OCI-LY7 (cell line): ENCODE results near the gene RGS19. TPM values are rescaled to one million over a fixed set of nuclear protein-coding genes. Genes with fewer than 3 reads are reported as not detected.

Experiments used
- BruUV-seq: library from RNA; stranded (reverse); fragments of 400-500 nt; replicated peaks from 2 replicates; lab custom pipeline; 2021; lab: Mats Ljungman, UMichigan
- CTCF ChIA-PET: fragments of 300-600 bp; sonication (Branson Sonifier 250); formaldehyde crosslinking; loops from one replicate; lab custom pipeline; 2022; ENCODE audit warnings: antibody characterized with exemption; ENCODE audit not compliant: unreplicated experiment; lab: Charles Lee
- POLR2A ChIA-PET: fragments of 300-600 bp; sonication (Branson Sonifier 250); formaldehyde crosslinking; loops from one replicate; lab custom pipeline; 2022; ENCODE audit warnings: antibody characterized with exemption; lab: Charles Lee
- DNase-seq: peaks from one replicate; pipeline ENCODE4 v3.0.0-alpha.2; 2015; ENCODE audit warnings: low spot score
- H2AFZ ChIP-seq: fragments of 200-600 bp; sonication (generic), shearing (Covaris generic); 2 replicates; pipeline ENCODE4 v1.6.1; 2014; ENCODE audit warnings: mild to moderate bottlenecking, antibody characterized with exemption, low read length, moderate library complexity
- H3K27ac ChIP-seq: fragments of 200-600 bp; sonication (generic); 2 replicates; pipeline ENCODE4 v1.5.1; 2014; ENCODE audit warnings: mixed run types, low read depth, mild to moderate bottlenecking, moderate library complexity, low read length, inconsistent platforms; ENCODE audit not compliant: poor library complexity, severe bottlenecking
- H3K36me3 ChIP-seq: fragments of 200-600 bp; sonication (generic); 2 replicates; pipeline ENCODE4 v1.6.1; 2014; ENCODE audit warnings: mild to moderate bottlenecking, antibody characterized with exemption, low read length, moderate library complexity, mixed read lengths; ENCODE audit not compliant: insufficient read depth
- H3K4me1 ChIP-seq: fragments of 200-600 bp; sonication (generic); 2 replicates; pipeline ENCODE4 v1.5.1; 2014; ENCODE audit warnings: mild to moderate bottlenecking, low read length; ENCODE audit not compliant: insufficient read depth, poor library complexity, severe bottlenecking
- H3K4me2 ChIP-seq: fragments of 200-600 bp; sonication (generic); 2 replicates; pipeline ENCODE4 v1.6.1; 2014; ENCODE audit warnings: mild to moderate bottlenecking, low read length
- H3K4me3 ChIP-seq: fragments of 200-600 bp; sonication (generic); 2 replicates; pipeline ENCODE4 v1.5.1; 2014; ENCODE audit warnings: mild to moderate bottlenecking, low read depth, low read length; ENCODE audit not compliant: poor library complexity, severe bottlenecking
- H3K79me2 ChIP-seq: fragments of 200-600 bp; sonication (generic); 2 replicates; pipeline ENCODE4 v1.6.1; 2016; ENCODE audit warnings: low read depth, mild to moderate bottlenecking, low read length, moderate library complexity, mixed read lengths; ENCODE audit not compliant: insufficient read depth
- H3K9me2 ChIP-seq: fragments of 200-600 bp; sonication (generic); 2 replicates; pipeline ENCODE4 v1.6.1; 2016; ENCODE audit warnings: mild to moderate bottlenecking, low read length, mixed read lengths; ENCODE audit not compliant: insufficient read depth
- H3K9me3 ChIP-seq: fragments of 200-600 bp; sonication (generic); 2 replicates; pipeline ENCODE4 v1.6.1; 2014; ENCODE audit warnings: mild to moderate bottlenecking, mixed run types, low read length, mixed read lengths
- H4K20me1 ChIP-seq: fragments of 200-600 bp; sonication (generic); 2 replicates; pipeline ENCODE4 v1.6.1; 2014; ENCODE audit warnings: mild to moderate bottlenecking, antibody characterized with exemption, low read length, moderate library complexity, mixed read lengths; ENCODE audit not compliant: insufficient read depth
- CTCF ChIP-seq: fragments of 200-600 bp; sonication (generic); conservative IDR thresholded peaks from 2 replicates; pipeline ENCODE4 v1.5.1; 2014; ENCODE audit warnings: mild to moderate bottlenecking, antibody characterized with exemption, low read length, moderate library complexity, mixed read lengths
- EZH2phosphoT487 ChIP-seq: fragments of 200-600 bp; sonication (generic); IDR thresholded peaks from 2 replicates; pipeline ENCODE4 v1.6.1; 2018; ENCODE audit warnings: low read depth, borderline replicate concordance, mild to moderate bottlenecking, mixed run types, antibody characterized with exemption, low read length, moderate library complexity, mixed read lengths
- intact Hi-C: fragments of 100-400 bp; cut with micrococcal nuclease; formaldehyde crosslinking; loops from one replicate; pipeline ENCODE4 v1.10.0; 2022; ENCODE audit not compliant: unreplicated experiment
- total RNA-seq, 2 experiments: library from RNA; depleted of rRNA in 1 of 2; stranded (reverse); fragments of >200 nt in 1 of 2; shearing (Covaris generic) in 1 of 2; gene quantifications; 2 replicates each; pipeline ENCODE4 v1.2.3, GENCODE V29; 2014 to 2022

RGS19 gene
- total RNA-seq, 2 experiments from 2014 or later = 69.4 to 106 TPM

- H3K36me3 ChIP-seq = no peaks in the 10 kb centered on the region
- H3K27ac ChIP-seq = no peak overlapping the region
- H4K20me1 ChIP-seq = no peaks in the 10 kb centered on the region
- no peak overlapping the region for H2AFZ ChIP-seq
- no peak overlapping the region for H3K4me2 ChIP-seq
- H3K4me3 ChIP-seq = no peak overlapping the region
- CTCF ChIA-PET = no interaction called here
- TF ChIP-seq CTCF = no peak
- TF ChIP-seq EZH2phosphoT487 = no peak
- no peak for DNase-seq
- BruUV-seq = no TSS peak
- POLR2A ChIA-PET = no interaction called here
- intact Hi-C loops = no loop called here
- H3K4me1 ChIP-seq = peaks cover 22% of the 10 kb centered on the region
- H3K9me2 ChIP-seq = no peaks in the 10 kb centered on the region
- H3K79me2 ChIP-seq = no peaks in the 10 kb centered on the region
- H3K9me3 ChIP-seq = no peaks in the 10 kb centered on the region
These were observed 16.6 kb upstream of the RGS19 start for GRCh38 chr20:64095927-64096326.

GRCh38 chr20:64095455-64095854 lies 16.1 kb upstream of the RGS19 start:
- Histone ChIP-seq H3K4me1 (peaks cover 17% of the 10 kb centered on the region), H3K4me2 (no peak overlapping the region), H3K36me3 (no peaks in the 10 kb centered on the region), H3K9me3 (no peaks in the 10 kb centered on the region), H3K79me2 (no peaks in the 10 kb centered on the region), H3K4me3 (no peak overlapping the region), H4K20me1 (no peaks in the 10 kb centered on the region), H2AFZ (no peak overlapping the region), H3K9me2 (no peaks in the 10 kb centered on the region), H3K27ac (no peak overlapping the region)
- ChIA-PET POLR2A (no interaction called here), CTCF (no interaction called here)
- BruUV-seq = no TSS peak
- no peak for TF ChIP-seq CTCF
- no peak for TF ChIP-seq EZH2phosphoT487
- no peak for DNase-seq
- intact Hi-C loops = no loop called here

- H3K36me3 ChIP-seq = no peaks in the 10 kb centered on the region
- peaks cover 4% of the 10 kb centered on the region for H3K4me1 ChIP-seq
- H3K4me2 ChIP-seq = no peak overlapping the region
- H3K9me2 ChIP-seq = no peaks in the 10 kb centered on the region
- DNase-seq = no peak
- intact Hi-C loops = no loop called here
- no peak overlapping the region for H3K27ac ChIP-seq
- no TSS peak for BruUV-seq
- no peaks in the 10 kb centered on the region for H3K79me2 ChIP-seq
- H3K4me3 ChIP-seq = no peak overlapping the region
- CTCF ChIA-PET = no interaction called here
- TF ChIP-seq EZH2phosphoT487 (no peak), CTCF (no peak)
- no peaks in the 10 kb centered on the region for H4K20me1 ChIP-seq
- no peak overlapping the region for H2AFZ ChIP-seq
- no peaks in the 10 kb centered on the region for H3K9me3 ChIP-seq
- POLR2A ChIA-PET = no interaction called here
These were observed 13.7 kb upstream of the RGS19 start for GRCh38 chr20:64093013-64093503.
